Cardiac fibroblast (primary cell): ENCODE results near the gene ABCF2.

Experiments
- DNase-seq, 2 donors: peaks; one replicate each; pipeline versions ENCODE4 v3.0.0 to v3.0.0-alpha.2; 2010; ENCODE audit warnings: low read depth in 2 of 2
- H3K4me3 ChIP-seq, 2 donors: replicated peaks in 1 of 2; 1 replicate in 1 of 2; 2 replicates in 1 of 2; pipeline ENCODE4 v1.5.1; 2011; ENCODE audit warnings: low read depth in 2 of 2, low read length in 2 of 2, mild to moderate bottlenecking in 2 of 2, moderate library complexity in 1 of 2
- TF ChIP-seq, protein P1 (sequence below): IDR thresholded peaks from one replicate; pipeline ENCODE4 v1.5.1; 2011; ENCODE audit warnings: low read depth, mild to moderate bottlenecking, low read length, inconsistent platforms

The ABCF2 gene

DNA sequence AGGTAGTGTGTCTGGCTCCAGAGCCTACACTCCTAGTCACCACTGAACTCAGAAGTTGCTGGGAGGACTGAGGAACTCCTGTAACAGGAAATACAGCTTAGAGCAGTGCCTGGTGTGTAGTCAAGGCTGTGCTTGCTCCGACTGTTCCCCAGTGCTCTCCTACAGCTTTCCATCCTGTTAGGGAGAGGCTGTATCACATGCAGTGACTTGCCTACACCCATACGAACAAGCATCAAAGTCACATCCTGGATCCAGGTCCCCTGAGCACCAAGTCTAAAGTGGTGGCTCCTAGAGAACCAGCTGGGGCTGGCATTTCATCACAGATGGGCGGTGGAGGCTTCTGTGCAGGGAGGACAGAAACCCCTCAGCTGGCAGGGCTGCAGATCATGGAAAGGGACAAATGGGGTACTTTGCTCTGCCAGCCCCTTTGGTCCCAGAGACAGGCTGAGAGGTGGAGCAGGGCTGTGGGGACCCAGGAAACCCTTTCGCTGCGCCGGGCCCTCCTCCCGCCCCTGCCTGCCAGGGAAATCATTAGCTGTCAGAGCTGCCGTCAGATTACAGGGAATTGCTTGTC is 47.6 kb downstream of the ABCF2 start:
- TF ChIP-seq, protein P1, sequence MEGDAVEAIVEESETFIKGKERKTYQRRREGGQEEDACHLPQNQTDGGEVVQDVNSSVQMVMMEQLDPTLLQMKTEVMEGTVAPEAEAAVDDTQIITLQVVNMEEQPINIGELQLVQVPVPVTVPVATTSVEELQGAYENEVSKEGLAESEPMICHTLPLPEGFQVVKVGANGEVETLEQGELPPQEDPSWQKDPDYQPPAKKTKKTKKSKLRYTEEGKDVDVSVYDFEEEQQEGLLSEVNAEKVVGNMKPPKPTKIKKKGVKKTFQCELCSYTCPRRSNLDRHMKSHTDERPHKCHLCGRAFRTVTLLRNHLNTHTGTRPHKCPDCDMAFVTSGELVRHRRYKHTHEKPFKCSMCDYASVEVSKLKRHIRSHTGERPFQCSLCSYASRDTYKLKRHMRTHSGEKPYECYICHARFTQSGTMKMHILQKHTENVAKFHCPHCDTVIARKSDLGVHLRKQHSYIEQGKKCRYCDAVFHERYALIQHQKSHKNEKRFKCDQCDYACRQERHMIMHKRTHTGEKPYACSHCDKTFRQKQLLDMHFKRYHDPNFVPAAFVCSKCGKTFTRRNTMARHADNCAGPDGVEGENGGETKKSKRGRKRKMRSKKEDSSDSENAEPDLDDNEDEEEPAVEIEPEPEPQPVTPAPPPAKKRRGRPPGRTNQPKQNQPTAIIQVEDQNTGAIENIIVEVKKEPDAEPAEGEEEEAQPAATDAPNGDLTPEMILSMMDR, result no peak
- DNase-seq, result no peak
- H3K4me3 ChIP-seq, result no peak overlapping the region

DNA sequence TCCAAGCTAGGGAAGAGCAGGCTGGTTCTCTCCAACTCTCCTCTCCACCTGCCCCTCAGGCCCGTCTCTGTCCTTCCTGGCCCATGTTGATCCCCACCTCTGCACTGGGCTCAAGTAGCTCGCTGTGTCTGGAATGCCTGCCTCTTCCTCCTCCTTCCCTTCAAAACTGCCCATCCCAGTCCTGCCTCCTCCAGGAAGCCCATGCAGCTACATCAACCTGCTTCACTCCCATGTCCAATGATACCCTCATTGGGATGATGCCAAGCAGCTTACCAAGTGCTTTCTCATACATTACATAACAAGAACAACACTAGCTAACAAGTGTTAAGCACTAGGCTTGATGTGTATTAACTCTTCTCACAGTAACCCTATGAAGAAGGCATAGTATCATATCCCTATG is 48.2 kb downstream of the ABCF2 start:
- DNase-seq, result no peak
- H3K4me3 ChIP-seq, result no peak overlapping the region
- TF ChIP-seq, protein P1, result no peak

DNA sequence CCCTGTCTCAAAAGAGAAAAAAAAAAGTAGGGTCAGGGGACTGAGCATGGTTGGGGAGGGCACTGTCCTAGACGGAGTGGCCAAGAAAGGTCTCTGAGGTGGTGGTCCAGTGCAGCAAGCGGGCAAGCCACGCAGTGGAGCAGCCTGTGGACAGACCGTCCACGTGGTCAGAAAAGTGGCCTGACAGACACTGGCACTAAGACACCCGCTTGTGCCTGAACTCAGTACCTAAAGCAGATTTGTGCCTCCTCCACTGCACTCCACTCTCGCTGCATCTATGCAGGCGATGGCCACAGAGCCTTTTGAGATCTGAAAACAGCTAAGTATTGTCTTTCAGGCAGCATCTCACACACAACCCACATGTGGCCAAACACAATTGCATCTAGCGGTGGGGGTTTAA is 48.8 kb downstream of the ABCF2 start:
- no peak for DNase-seq
- TF ChIP-seq, protein P1, result no peak
- H3K4me3 ChIP-seq, result no peak overlapping the region

DNA sequence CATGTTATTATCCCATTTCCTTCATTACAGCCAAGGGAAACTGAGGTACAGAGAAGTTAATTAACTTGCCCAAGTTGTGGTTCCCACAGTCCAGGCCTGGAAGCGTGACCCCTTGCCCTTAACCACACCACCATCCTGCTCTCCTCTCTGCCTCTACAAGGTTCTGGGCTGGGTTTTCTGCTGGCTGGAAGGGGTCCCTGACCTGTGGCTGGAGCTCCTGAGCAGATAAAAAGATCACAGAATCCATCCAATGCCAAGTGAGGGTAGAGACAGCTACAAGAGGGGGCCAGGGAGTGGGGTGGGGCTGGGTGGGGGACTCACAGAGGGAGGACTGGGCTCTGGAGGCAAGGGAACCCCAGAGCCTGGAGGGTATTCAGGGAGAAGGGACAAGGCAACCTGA is 49.7 kb downstream of the ABCF2 start:
- H3K4me3 ChIP-seq, result no peak overlapping the region
- TF ChIP-seq, protein P1, result no peak
- DNase-seq, result no peak

DNA sequence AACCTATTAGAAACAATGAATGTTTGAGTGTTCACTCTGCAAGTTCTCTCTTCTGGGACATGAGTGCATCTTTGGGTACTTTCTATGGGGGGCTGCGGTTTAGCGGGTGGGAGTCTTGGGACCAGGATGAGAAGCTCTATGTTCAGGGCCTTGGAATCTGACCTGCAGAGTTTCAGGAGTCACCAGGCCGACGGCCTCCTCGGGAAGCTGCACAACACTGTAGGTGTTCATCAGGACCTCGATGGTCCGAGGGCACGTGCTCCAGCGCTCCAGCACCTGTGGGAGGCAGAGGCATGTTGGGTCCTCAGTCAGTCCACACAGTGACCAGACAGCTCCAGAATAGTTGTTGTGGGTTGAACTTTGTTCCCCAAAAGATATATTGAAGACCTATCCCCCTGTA is 50.6 kb downstream of the ABCF2 start:
- DNase-seq, result no peak
- TF ChIP-seq, protein P1, result no peak
- H3K4me3 ChIP-seq, result no peak overlapping the region

DNA sequence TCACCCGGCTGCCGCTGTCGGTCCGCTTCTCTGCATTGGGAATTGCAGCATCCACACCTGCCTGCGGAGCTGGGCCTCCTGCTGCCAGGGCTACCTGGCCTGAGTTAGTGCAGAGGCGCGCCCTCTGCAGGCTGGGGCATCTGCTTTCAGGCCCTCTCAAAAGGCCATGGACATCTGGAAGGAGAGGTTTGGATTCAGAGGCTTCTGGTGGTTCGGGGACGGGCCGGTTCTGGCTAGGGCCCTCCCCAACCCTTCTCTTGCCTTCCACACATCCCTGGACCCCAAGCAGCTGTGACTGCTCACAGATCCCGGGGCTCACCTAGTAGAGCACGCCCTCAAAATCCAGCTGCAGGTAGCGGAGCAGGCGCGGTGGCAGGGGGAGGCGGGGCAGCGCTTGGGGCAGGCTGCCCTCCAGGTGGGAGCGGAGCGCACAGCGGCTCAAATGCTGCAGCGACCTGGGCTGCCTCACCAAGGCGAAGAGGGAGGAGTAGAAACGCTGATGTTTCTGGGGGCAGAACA is 51.2 kb downstream of the ABCF2 start:
- H3K4me3 ChIP-seq, result no peak overlapping the region
- TF ChIP-seq, protein P1, result no peak
- DNase-seq, result no peak
